Frontal cortex (tissue), 4 donors: ENCODE results near the gene REPS2. TPM values are rescaled to one million over a fixed set of nuclear protein-coding genes. Genes with fewer than 3 reads are reported as not detected.

Experiments
- DNase-seq, 2 donors: peaks; one replicate each; pipeline ENCODE4 v3.0.0; 2012; ENCODE audit warnings: low spot score in 2 of 2
- FAIRE-seq: peaks from 2 replicates; lab custom pipeline; 2012; peaks lifted over from hg19 to GRCh38; lab: Jason Lieb, UNC
- total RNA-seq: library from RNA; depleted of rRNA; stranded (reverse); fragments of >200 nt; gene quantifications from one replicate; pipeline ENCODE4 v1.2.3, GENCODE V29; 2014
- donor health status: control.
- donor health status: control.
- donor health status: control.

REPS2 gene
- total RNA-seq, 1 donor from 2014 or later: 31.4 TPM

DNA sequence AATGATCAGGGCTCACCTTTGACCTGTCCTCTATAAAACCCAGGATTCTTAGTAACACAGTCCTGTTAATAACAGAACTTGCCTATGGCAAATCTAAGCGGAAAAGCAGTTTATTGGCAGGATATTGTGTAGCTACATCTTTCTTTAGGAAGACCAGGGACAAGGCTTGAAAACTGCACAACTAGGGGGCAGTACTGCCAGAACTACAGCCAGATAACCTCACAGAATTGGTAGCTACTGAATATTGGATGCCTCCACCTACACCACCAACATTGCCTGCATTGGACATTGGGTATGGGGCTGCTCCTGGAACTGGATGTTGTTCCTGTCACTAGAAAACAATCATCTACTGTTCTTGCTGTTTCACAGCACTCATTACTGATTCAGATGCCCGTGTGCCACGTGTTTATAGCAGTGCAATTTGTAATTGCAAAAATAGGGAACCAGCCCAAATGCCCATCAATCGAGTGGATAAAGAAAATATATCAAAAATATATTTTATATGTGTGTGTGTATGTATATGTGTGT, 47.4 kb downstream of the REPS2 start:
- DNase-seq (no peak), FAIRE-seq (no peak)

DNA sequence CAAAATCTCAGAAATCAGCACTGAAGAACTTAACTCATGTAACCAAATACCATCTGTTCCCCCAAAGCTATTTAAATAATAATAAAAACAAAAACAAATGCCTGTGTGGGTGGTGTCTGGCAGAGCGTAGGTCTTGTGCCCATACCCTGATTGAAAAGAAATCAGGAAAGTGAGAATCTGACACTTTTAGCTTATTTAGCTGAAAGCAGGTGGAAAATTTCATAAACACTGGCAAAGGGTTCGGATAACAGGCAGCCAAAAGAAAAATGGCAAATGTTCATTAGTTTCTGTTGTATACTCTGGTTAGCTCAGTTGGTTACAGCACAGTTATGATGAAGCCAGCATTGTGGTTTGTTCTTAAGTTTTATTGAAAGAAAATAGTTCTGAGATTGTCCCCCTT, 48.3 kb downstream of the REPS2 start:
- FAIRE-seq: no peak
- no peak for DNase-seq

DNA sequence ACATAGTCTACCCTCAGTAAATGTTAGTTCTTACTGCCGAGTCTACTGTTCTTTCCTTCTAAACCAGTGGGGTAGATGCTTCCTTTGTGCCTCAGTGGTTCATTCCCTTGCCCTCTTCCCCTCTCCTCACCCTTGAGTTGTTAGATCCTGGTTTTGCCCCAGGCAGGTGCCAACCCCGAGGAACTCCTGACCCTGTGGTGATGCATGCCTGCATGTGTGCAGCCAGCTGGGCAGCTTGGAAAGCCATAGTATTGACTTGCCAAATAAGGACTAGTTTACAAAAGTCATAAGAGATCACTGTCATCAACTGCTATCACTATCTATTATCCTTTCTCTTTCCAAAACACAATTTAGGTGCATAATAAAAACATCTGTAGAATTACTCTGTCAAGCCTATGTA, 50.9 kb downstream of the REPS2 start:
- no peak for DNase-seq
- no peak for FAIRE-seq

DNA sequence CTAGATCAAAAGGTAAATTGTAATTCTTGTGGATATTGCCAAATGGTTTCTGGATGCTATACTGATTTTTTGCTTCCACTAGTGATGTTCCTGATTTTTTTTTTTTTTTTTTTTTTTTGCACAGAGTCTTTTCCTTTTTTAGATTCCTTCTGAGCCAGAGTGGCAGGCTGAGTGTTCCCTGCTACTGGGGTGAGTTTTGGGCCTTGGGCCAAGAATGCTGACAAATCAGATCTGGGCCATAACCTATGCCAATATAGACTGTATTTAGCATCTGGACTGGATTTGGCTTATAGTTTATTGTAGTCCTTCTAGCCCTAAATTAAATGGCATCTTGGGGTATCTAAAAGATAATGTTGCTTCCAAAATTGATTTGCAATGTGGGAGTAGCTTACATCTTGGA, 52.8 kb downstream of the REPS2 start:
- DNase-seq (no peak), FAIRE-seq (no peak)

DNA sequence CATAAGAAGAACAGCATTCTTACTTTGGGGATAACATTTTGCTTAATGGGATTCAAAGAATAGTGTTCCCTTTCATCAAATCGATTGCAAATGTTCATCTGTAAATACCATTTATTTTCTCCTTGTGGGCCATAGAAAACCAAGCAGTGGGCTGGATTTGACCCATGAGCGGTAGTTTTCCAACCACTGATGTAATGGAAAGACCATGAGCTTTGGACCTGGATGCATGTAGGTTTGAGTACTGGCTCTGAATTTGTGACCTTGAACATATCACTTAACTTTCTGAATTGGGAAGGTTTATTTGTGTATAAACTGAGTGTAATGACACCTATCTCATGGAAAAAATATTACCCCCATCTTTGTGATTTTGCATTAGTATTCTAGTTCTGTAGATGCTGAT, 54.3 kb downstream of the REPS2 start:
- FAIRE-seq (no peak), DNase-seq (no peak)

DNA sequence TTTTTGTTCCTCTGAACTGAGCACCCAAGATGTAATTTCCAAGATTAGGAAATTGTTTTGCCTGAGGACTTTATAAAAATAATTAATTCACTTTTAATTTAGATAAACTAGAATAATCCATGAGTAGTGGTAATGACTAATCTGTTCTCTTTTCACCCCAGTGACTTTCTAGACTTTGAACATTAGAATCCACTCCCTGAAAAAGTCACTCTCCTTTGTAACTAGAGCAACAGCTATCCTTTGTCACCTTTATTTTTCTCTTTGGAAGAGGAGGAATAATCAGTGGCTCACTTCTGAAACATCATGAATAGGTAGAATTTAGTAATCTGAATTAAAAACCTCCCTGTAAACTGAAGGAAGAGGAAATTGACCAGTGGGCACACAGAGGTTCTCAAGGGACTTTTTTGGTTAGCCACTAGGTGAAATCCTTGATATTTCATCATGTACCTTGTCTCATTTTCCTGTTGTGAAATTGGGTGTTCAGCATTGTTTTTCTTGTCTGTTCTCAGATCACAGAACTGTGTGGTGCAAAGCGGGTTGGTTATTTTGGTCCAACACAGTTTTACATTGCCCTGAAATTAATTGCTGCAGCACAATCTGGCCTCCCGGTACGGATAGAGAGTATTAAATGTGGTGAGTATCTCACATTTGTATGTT, 59.4 kb downstream of the REPS2 start:
- DNase-seq (no peak), FAIRE-seq (no peak)

DNA sequence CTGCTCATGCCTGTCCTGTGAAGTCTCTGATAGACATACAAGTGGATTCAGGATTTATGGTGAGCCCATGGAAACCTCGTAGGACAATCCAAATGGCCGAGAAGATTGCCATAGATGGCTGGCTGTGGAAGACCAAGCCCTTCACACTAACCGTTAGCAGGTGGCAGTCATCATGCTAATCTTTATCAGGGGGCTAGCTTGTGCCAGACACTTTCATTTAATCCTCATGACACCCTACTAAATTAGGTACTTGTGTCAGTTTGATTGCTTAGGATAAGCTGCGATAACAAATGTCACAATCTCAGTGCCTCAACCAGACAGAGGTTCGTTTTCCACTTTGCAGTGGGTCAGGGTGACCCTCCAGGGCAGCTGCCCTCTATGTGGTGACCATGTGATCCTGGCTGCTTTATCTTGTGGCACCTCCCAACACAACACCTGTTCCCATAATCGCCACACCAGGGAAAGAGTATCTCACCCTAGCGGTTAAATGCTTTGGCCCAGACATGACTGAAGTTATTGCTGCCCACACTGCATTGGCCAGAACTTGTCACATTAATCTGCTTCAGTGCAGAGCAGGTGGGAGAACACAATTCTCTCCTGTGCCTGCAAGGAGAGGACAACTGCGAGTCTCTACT, 60.8 kb downstream of the REPS2 start:
- FAIRE-seq (no peak), DNase-seq (no peak)

DNA sequence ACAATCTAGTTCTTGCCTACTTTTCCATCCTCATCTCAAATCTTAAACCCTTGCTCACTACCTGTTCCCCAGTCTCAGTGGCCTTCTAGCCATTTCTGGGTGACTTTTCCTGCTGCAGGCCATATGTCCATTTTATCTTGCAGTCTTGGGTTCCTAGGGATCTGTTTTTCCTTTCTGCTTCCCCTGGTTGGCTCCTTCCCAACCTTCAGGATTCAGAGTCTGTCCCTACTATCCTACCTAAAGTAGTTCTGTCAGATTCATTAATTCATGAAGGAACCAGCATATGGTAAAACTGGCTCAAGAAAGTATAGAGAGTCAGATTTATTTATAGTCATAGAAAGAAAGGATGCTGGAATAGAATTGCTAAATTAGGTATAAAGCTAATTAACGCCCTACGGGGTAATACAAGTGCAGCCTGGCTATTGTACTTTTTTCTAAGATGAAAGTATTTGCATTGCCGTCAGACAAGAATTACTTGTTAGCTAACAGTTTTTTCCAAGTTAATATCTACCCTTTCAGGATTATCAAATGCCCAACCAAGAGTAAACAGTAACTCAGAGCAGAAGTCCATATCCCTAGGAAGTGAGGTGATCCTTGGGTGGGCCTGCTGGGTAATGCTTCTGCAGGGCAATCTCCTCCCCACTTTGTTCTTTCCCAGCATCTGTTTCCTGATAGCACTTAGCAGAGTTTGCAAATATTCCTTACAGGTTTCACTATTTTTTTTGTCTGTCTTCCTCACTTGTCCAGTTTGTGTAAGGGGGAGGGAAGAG, 63.6 kb downstream of the REPS2 start:
- DNase-seq (no peak), FAIRE-seq (no peak)

DNA sequence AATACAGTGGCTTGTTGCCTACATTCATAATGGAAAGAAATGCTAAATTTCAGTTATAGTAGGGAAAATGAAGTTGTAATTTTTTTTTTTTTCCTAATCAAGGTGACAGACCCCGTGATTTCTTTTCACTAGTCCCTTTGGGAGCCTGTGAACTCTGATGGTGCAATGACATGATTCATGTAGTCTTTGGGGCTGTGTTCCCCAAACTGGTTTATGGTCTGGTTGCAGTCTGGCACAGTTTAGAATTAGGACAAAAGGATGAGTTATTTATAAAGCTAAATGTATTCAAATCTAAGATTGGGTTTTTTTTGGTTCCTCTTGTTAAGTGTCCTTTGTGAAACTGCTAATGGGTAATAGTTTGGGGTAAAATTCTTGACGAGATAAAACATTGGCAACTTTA, 66.0 kb downstream of the REPS2 start:
- no peak for DNase-seq
- FAIRE-seq: no peak

DNA sequence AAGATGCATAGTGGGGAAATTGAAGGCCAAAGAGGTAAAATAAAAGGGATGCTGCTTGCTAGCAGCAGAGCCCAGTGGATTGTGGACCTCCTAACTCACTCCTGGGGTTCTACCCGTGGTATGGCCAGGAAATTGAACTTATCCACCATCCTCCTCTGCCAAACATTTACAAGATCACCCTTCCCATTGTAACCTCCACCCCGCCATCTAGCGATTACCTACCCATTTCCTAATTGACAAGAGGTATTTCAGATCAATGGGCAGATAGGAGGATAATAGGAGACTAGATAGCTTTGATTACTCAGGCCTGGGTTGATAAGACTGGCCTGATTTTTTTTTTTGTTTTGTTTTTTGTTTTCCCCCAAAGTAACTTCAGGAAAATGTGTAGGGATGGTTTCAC, 67.8 kb downstream of the REPS2 start:
- DNase-seq (no peak), FAIRE-seq (no peak)

DNA sequence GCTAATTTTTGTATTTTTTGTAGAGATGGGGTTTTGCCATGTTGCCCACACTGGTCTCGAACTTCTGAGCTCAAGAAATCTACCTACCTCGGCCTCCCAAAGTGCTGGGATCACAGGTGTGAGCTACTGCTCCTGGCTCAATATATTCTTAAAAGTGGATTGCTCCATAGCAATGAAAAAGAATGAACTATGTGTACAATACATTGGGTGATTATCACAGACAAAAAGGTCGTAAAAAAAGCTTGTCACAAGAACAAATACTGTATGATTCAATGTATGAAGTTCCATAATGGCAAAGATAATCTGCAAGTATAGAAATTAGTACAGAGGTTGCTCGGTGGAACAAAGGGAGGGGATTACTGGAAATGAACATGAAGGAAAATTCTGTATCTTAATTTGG, 70.7 kb downstream of the REPS2 start:
- DNase-seq (no peak), FAIRE-seq (no peak)

DNA sequence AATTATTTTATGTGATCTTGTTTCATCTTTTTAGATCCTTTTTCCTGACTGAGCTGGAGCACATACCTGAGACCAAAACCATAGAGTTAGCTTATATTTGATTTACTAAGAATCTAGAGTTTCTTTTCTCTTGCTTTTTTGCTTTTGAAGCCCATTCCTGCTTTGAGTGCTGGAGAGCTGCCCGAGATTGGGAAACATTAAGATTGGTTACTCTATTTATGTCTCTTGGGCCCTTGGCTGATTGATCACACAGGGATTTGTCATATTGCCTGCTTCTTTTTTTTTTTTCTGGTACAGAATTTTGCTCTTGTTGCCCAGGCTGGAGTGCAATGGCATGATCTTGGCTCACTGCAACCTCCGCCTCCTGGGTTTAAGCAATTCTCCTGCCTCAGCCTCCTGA, 73.9 kb downstream of the REPS2 start:
- FAIRE-seq (no peak), DNase-seq (no peak)

DNA sequence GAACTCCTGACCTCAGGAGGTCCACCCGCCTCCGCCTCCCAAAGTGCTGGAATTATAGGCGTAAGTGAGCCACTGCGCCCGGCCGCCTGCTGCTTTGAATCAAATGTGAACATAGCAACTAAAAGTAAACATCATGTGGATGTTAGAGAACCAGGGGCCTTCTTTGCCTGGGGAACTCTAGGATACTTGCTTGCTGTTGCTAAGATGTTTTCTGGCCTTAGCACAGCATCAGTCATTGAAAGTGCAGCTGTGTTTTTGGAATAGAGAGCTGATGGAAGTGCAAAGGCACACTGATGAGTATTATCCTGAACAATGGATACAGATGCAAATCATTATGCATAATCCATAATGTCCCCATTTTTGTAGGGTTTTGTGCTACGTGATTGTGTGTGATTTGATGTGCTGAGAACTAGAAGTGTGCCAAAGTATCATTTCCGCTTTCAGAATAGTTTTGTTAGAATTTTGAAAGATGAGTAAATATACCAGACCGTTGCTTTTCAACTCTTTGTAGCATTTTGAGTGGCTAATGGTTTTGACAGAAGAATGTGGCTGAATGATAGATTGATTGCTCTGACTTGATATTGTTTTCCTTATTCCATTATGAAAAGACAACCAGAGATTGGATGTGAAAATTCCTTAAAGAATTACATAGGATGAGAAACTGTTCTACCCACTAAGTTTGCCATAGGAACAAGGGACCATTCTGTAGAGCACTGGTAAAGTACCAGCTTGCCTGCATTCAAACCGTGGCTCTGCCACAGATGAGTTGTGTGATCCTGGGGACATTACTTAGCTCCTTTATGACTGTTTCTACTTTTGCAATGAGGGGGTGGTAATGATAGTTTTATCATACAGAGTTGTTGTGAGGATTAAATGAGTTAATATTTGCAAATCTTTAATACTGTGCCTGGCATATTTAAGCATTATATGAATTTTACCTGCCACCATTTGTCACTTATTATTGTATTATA, 74.7 kb downstream of the REPS2 start:
- FAIRE-seq (no peak), DNase-seq (no peak)

DNA sequence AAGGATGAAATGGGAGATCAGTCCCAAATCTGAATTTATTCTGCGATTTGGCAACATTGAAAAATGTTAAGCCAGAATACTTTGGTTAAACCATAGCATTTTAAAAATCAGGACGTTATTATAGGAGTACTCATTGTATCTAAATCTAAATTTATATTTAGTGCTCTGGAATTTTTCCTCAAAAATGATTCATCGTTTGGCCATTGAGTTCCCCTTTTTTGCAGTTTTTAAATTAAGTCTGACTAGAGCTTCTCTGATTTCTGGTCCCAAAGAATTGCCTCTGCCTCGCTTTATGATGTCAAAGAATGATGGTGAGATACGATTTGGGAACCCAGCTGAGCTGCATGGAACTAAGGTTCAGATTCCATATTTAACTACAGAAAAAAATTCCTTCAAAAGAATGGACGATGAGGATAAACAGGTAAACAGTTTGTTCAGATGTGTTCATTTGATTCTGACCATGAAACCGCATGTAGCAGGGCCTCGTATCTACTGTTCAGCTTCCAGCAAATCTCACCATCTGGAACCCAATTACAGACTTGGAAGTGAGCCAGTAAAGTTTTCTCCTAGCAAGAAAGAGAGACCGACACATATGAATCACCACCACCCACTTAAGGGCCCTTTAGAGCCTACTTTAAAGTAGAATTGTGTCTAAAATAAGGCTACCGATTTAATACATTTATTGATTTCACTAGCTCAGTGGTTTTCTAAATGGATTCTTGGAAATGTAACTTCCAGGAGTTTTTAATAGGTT, 75.6 kb downstream of the REPS2 start:
- no peak for DNase-seq

DNA sequence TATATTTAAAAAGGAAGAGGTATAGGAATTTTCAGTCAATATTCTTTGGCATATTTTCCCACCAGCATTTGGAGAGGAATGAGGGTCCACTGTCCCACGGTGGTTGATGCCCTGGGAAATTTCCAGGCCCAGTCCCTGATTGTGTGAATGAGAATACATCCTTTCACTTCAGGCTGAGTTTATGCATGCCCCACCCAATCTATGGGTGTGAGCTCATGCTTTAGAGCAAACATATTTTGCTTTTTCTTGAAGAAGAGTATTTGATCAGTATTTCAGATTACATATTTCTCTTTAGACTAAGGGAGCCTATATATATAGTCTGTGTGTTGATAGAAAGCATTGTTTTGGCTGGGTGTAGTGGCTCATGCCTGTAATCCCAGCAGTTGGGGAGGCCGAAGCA, 77.2 kb downstream of the REPS2 start:
- FAIRE-seq: no peak
- DNase-seq: no peak

More for the DNA sequence above, 75.6 kb downstream of the REPS2 start:
- no peak for FAIRE-seq

DNA sequence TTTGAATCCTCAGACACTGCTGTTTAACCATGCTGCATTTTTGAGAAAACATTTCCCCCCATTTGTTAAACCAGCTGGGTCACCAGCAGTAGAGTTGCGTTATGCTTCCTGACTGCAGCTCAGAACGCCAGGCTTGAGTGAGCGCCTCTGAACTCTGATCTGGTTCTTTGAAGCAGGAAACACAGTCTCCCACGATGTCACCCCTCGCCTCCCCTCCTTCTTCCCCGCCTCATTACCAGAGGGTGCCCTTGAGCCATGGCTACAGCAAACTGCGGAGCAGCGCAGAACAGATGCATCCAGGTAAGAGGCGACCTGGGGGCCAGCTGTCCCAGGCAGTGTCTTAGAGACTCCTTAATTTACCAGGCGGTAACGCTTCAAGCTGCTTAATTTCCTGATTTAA, 78.4 kb downstream of the REPS2 start:
- FAIRE-seq (no peak), DNase-seq (no peak)

DNA sequence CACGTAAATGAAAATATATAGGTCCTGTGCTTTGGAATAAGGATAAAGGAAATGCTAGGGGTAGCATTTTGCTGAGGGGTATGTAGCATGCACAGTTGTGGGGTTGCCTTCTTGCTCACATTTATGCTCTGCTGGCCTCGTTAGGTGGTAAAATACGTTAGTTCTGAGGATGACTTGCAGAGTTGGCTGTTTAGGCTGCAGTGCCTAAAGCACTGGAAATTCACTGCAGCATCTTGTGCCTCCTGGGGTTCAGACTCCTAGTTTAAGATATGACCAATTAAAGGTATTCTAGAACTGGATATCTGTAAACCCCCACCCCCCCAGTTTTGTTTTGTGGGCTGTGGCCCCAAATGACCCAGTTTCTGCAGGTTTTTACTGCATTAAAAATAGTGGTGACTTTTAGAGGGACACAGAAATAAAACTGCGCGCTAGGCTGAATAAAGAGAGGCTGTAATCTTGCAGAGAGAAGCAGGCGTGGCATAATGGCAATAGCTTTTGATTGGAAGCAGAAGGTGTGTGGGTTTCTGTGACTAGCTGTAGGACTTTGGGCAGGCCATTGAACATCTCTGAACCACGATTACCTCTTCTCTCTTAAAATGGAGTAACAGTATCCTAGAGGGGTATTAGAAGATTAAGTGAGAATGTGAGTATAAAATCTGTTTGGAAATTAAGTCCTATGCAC, 79.3 kb downstream of the REPS2 start:
- FAIRE-seq: no peak
- DNase-seq: no peak

DNA sequence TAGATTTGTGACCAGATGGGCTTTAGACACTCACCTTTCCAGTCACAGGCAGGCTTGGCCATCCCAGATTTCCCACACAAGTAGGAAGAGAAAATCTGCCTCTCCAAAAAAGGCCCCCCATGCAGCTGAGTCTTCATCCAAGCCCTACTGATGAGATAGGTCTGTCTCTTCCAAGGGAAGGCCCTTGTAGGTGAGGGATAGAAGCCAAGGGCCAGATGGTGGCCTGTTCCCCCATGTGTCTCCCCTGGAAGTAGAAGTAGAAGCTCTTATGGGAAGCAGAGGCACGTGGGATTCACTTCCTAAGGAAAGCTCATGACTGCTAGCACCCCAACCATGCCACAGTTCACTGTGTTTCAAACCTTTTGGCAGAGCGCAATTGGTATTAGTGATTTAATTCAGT, 81.5 kb downstream of the REPS2 start:
- no peak for FAIRE-seq
- no peak for DNase-seq

DNA sequence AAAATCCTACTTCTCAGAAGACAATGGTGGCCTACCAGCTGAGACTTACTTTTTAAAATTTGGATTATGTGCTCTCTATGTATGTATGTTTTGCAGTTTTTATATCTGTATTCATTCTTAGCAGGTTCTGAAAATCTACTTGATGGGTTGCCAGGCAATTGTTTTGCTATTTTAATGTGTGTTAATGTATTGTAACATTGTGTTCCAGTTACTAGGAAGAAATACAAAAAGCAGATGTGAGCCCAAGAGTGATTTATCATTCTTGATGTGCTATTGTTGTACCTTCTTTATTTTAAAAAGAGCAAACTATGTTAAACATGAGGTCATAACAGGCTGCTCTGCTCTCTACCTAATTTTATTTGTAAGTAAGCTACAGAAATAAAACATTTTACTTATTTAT, 81.9 kb downstream of the REPS2 start:
- DNase-seq: no peak
- no peak for FAIRE-seq
